Activated CD8-positive, alpha-beta T cell treated with anti-CD3 and anti-CD28 coated beads for 36 hours (primary cell): ENCODE measurements around the gene THBS1. TPM values are rescaled to one million over a fixed set of nuclear protein-coding genes. Genes with fewer than 3 reads are reported as not detected.

Experiments used
- ATAC-seq: fragments of 200-7000 bp; cut with Tn5 transposase; one replicate; pipeline ENCODE4 v1.10.0; 2021; ENCODE audit warnings: mild to moderate bottlenecking, moderate library complexity
- CTCF ChIA-PET: fragments of 350-600 bp; sonication (Branson Sonifier 250); formaldehyde crosslinking; loops from one replicate; lab custom pipeline; 2021; ENCODE audit warnings: antibody characterized with exemption; lab: Charles Lee
- POLR2A ChIA-PET: fragments of 350-600 bp; sonication (Branson Sonifier 250); formaldehyde crosslinking; loops from one replicate; lab custom pipeline; 2021; ENCODE audit warnings: antibody characterized with exemption; lab: Charles Lee
- DNase-seq: peaks from one replicate; pipeline ENCODE4 v3.0.0-alpha.2; 2020
- H3K27ac Mint-ChIP-seq: one replicate; pipeline ENCODE4 v1.8.0; 2021; ENCODE audit warnings: mild to moderate bottlenecking, mixed read lengths
- H3K27me3 Mint-ChIP-seq: one replicate; pipeline ENCODE4 v1.8.0; 2021; ENCODE audit warnings: mixed read lengths
- H3K36me3 Mint-ChIP-seq: one replicate; pipeline ENCODE4 v1.8.0; 2021; ENCODE audit warnings: low read depth, mixed read lengths
- H3K4me1 Mint-ChIP-seq: one replicate; pipeline ENCODE4 v1.8.0; 2021; ENCODE audit warnings: low read depth, mixed read lengths
- H3K4me3 Mint-ChIP-seq: one replicate; pipeline ENCODE4 v1.8.0; 2021; ENCODE audit warnings: mild to moderate bottlenecking, moderate library complexity, mixed read lengths
- H3K9me3 Mint-ChIP-seq: one replicate; pipeline ENCODE4 v1.8.0; 2021; ENCODE audit warnings: mixed read lengths
- CTCF ChIP-seq: fragments of 200-600 bp; IDR thresholded peaks from one replicate; pipeline ENCODE4 v1.8.0; 2022; ENCODE audit warnings: antibody characterized with exemption, mild to moderate bottlenecking
- intact Hi-C: fragments of 100-400 bp; cut with micrococcal nuclease; formaldehyde crosslinking; loops from one replicate; pipeline ENCODE4 v1.10.0; 2022
- total RNA-seq, 2 experiments: library from RNA; stranded (reverse); gene quantifications; one replicate each; pipeline ENCODE4 v1.2.3, GENCODE V29; 2021

THBS1 gene
- total RNA-seq, 2 experiments from 2014 or later, result 0.54 to 1.1 TPM

GRCh38 chr15:39582286-39582976 lies 1.6 kb downstream of the THBS1 start:
- intact Hi-C loops, result loop anchor here (5.0 to 10.0 kb wide), 2 partner anchors 270 to 458 kb away; no protein-coding TSS in a partner anchor
- no peak overlapping the region for H3K27ac Mint-ChIP-seq
- DNase-seq, result no peak
- no peak overlapping the region for H3K4me3 Mint-ChIP-seq
- peaks cover 37% of the 10 kb centered on the region for H3K27me3 Mint-ChIP-seq
- H3K9me3 Mint-ChIP-seq, result no peaks in the 10 kb centered on the region
- ATAC-seq, result no peak
- ChIA-PET CTCF (interaction anchor here (0.8 to 6.1 kb wide), 7 partner anchors 13 to 459 kb away, joined by 3 to 75 read pairs (median 5); no protein-coding TSS in a partner anchor), POLR2A (interaction anchor here (0.9 kb wide), 1 partner anchor 28 kb away, joined by 3 read pairs; no protein-coding TSS in a partner anchor)
- no peak for TF ChIP-seq CTCF
- H3K4me1 Mint-ChIP-seq, result peaks cover 11% of the 10 kb centered on the region
- no peaks in the 10 kb centered on the region for H3K36me3 Mint-ChIP-seq

- peaks cover 11% of the 10 kb centered on the region for H3K4me1 Mint-ChIP-seq
- TF ChIP-seq CTCF, result no peak
- peaks cover 34% of the 10 kb centered on the region for H3K27me3 Mint-ChIP-seq
- H3K36me3 Mint-ChIP-seq, result no peaks in the 10 kb centered on the region
- intact Hi-C loops, result loop anchor here (1.0 to 10.0 kb wide), 3 partner anchors 174 to 458 kb away; no protein-coding TSS in a partner anchor
- no peak for DNase-seq
- H3K9me3 Mint-ChIP-seq, result no peaks in the 10 kb centered on the region
- ChIA-PET CTCF (interaction anchor here (0.8 to 6.1 kb wide), 9 partner anchors 12 to 460 kb away, joined by 3 to 75 read pairs (median 5); no protein-coding TSS in a partner anchor), POLR2A (interaction anchor here (0.9 kb wide), 1 partner anchor 27 kb away, joined by 3 read pairs; no protein-coding TSS in a partner anchor)
- H3K4me3 Mint-ChIP-seq, result no peak overlapping the region
- no peak overlapping the region for H3K27ac Mint-ChIP-seq
- no peak for ATAC-seq
Measured at GRCh38 chr15:39582977-39583595, 2.2 kb downstream of the THBS1 start.

GRCh38 chr15:39583596-39584265 lies 2.9 kb downstream of the THBS1 start:
- DNase-seq (peak; percentile 58), ATAC-seq (peak; percentile 22)
- Mint-ChIP-seq H3K27me3 (peaks cover 28% of the 10 kb centered on the region), H3K9me3 (no peaks in the 10 kb centered on the region), H3K36me3 (no peaks in the 10 kb centered on the region), H3K4me1 (peaks cover 11% of the 10 kb centered on the region), H3K4me3 (no peak overlapping the region), H3K27ac (no peak overlapping the region)
- TF ChIP-seq CTCF, result peak; percentile 67
- intact Hi-C loops, result loop anchor here (1.0 to 10.0 kb wide), 3 partner anchors 174 to 459 kb away; no protein-coding TSS in a partner anchor
- ChIA-PET POLR2A (no interaction called here), CTCF (interaction anchor here (0.6 to 6.1 kb wide), 8 partner anchors 11 to 460 kb away, joined by 3 to 75 read pairs (median 4); no protein-coding TSS in a partner anchor)

- Mint-ChIP-seq H3K9me3 (no peaks in the 10 kb centered on the region), H3K27me3 (peaks cover 23% of the 10 kb centered on the region), H3K4me3 (no peak overlapping the region), H3K36me3 (no peaks in the 10 kb centered on the region), H3K4me1 (peaks cover 11% of the 10 kb centered on the region), H3K27ac (no peak overlapping the region)
- ATAC-seq (no peak), DNase-seq (no peak)
- ChIA-PET POLR2A (no interaction called here), CTCF (interaction anchor here (0.6 to 6.1 kb wide), 4 partner anchors 79 to 175 kb away, joined by 3 to 75 read pairs (median 4); no protein-coding TSS in a partner anchor)
- intact Hi-C loops, result loop anchor here (5.0 to 10.0 kb wide), 2 partner anchors 272 to 459 kb away; no protein-coding TSS in a partner anchor
- TF ChIP-seq CTCF, result no peak
Measured at GRCh38 chr15:39584266-39584659, 3.4 kb downstream of the THBS1 start.
